Nephron progenitor cell (in vitro differentiated cells): ENCODE measurements around the gene IDUA.

Experiments
- DNase-seq: peaks from one replicate; pipeline ENCODE4 v3.0.0; 2021
- H3K27ac Mint-ChIP-seq: 2 replicates; pipeline ENCODE4 v1.8.0; 2021; ENCODE audit warnings: mild to moderate bottlenecking, moderate library complexity, mixed read lengths
- H3K27me3 Mint-ChIP-seq: 2 replicates; pipeline ENCODE4 v1.8.0; 2021; ENCODE audit warnings: mild to moderate bottlenecking, low read depth, mixed read lengths; ENCODE audit not compliant: poor library complexity
- H3K36me3 Mint-ChIP-seq: 2 replicates; pipeline ENCODE4 v1.8.0; 2021; ENCODE audit warnings: low read depth, mixed read lengths
- H3K4me1 Mint-ChIP-seq: 2 replicates; pipeline ENCODE4 v1.8.0; 2021; ENCODE audit warnings: mixed read lengths
- H3K4me3 Mint-ChIP-seq: 2 replicates; pipeline ENCODE4 v1.8.0; 2021; ENCODE audit warnings: mild to moderate bottlenecking, moderate library complexity, mixed read lengths
- H3K9me3 Mint-ChIP-seq: 2 replicates; pipeline ENCODE4 v1.8.0; 2021; ENCODE audit warnings: mild to moderate bottlenecking, moderate library complexity, mixed read lengths
- TF ChIP-seq, protein P1 (sequence below): fragments of 200-600 bp; sonication (generic); IDR thresholded peaks from 2 replicates; pipeline ENCODE4 v1.5.0; 2021; ENCODE audit warnings: antibody characterized with exemption

The IDUA gene

DNA sequence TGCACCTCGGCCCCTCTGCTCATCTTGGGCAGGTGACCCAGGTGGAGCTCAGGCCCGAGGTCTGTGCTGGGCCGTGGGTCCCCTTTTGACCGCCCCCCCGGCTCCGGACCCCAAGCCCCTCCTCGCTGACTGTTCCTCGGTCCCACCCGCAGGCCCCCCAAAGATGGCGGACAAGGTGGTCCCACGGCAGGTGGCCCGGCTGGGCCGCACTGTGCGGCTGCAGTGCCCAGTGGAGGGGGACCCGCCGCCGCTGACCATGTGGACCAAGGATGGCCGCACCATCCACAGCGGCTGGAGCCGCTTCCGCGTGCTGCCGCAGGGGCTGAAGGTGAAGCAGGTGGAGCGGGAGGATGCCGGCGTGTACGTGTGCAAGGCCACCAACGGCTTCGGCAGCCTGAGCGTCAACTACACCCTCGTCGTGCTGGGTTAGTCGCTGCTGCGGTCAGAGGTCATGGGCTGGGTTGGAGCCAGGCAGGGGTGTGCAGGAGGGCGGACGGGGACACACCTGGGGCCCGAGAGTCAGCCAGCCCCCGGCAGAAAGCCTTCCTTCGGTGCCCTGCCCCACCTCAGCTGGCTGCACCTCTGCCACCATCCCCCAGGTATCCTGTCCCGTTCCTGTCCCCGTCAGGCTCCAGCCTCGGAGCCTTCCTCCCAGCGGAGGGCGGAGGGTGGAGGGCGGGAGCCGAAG, 35.4 kb downstream of the IDUA start:
- Mint-ChIP-seq H3K27me3 (no peaks in the 10 kb centered on the region), H3K36me3 (peaks cover 14% of the 10 kb centered on the region), H3K4me1 (peaks cover 54% of the 10 kb centered on the region), H3K27ac (no peak overlapping the region), H3K4me3 (no peak overlapping the region), H3K9me3 (no peaks in the 10 kb centered on the region)
- TF ChIP-seq, protein P1, sequence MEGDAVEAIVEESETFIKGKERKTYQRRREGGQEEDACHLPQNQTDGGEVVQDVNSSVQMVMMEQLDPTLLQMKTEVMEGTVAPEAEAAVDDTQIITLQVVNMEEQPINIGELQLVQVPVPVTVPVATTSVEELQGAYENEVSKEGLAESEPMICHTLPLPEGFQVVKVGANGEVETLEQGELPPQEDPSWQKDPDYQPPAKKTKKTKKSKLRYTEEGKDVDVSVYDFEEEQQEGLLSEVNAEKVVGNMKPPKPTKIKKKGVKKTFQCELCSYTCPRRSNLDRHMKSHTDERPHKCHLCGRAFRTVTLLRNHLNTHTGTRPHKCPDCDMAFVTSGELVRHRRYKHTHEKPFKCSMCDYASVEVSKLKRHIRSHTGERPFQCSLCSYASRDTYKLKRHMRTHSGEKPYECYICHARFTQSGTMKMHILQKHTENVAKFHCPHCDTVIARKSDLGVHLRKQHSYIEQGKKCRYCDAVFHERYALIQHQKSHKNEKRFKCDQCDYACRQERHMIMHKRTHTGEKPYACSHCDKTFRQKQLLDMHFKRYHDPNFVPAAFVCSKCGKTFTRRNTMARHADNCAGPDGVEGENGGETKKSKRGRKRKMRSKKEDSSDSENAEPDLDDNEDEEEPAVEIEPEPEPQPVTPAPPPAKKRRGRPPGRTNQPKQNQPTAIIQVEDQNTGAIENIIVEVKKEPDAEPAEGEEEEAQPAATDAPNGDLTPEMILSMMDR = no peak
- no peak for DNase-seq

DNA sequence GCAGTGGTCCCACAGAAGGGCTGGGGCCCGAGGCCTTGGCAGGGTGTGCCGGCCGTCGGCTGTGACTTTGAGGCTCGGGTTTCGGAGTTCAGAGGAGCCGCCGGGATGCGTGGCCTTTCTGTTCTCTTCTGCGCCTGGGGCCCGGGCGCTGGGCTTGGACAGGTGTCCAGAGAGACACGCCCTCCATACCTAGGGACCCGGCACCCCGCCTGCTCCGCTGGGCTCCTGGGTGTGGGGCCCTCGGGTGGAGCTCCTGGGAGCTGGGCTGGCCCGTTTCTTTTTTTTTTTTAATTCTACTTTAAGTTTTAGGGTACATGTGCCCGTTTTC, 35.9 kb downstream of the IDUA start:
- Mint-ChIP-seq H3K4me1 (peaks cover 52% of the 10 kb centered on the region), H3K4me3 (no peak overlapping the region), H3K36me3 (peaks cover 14% of the 10 kb centered on the region), H3K27me3 (no peaks in the 10 kb centered on the region), H3K9me3 (no peaks in the 10 kb centered on the region), H3K27ac (no peak overlapping the region)
- TF ChIP-seq, protein P1 = no peak
- DNase-seq = peak; percentile 41

DNA sequence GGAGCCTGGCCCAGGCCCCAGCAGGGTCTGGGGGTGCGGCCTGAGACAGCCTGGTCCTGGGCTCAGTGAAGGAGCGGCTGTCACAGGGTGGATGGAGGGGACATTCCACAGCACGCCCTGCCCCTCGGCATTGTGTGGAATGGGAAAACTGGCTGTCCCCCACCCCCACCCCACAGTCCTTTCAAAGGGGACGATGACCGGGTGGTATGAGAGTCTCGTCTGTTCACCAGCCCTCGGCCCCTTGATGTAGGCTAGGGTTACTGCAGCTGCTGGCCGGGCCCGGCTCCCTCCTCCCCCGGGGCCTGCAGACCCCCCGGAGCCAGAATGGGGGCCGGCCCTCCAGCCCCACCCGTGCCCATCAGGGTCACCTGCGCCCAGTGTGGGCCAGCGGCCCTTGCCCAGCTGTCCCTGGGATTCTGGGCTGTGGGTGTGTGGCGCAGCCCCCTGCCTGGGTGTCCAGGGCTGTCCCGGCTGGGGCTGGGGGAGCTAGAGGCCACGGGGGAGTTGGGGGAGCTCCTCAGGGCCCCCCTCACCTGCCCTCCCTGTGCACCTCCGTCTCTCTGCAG, 36.3 kb downstream of the IDUA start:
- no peaks in the 10 kb centered on the region for H3K9me3 Mint-ChIP-seq
- peaks cover 14% of the 10 kb centered on the region for H3K36me3 Mint-ChIP-seq
- H3K4me1 Mint-ChIP-seq = peaks cover 52% of the 10 kb centered on the region
- TF ChIP-seq, protein P1 = no peak
- H3K27ac Mint-ChIP-seq = no peak overlapping the region
- no peak overlapping the region for H3K4me3 Mint-ChIP-seq
- no peak for DNase-seq
- H3K27me3 Mint-ChIP-seq = no peaks in the 10 kb centered on the region

DNA sequence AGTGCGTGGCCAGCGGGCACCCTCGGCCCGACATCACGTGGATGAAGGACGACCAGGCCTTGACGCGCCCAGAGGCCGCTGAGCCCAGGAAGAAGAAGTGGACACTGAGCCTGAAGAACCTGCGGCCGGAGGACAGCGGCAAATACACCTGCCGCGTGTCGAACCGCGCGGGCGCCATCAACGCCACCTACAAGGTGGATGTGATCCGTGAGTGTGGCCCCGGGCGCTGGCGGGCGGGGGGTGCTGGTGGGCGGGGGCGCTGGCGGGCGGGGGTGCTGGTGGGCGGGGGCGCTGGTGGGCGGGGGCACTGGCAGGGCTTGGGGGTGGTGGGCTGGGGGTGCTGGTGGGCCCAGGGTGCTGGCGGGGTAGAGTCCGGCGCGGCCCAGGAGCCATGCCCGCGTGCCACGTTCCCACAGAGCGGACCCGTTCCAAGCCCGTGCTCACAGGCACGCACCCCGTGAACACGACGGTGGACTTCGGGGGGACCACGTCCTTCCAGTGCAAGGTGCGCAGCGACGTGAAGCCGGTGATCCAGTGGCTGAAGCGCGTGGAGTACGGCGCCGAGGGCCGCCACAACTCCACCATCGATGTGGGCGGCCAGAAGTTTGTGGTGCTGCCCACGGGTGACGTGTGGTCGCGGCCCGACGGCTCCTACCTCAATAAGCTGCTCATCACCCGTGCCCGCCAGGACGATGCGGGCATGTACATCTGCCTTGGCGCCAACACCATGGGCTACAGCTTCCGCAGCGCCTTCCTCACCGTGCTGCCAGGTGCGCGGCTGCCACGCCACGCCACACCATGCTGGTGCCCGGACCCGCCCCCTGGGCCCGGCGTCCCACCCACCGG, 37.3 kb downstream of the IDUA start:
- DNase-seq = no peak

DNA sequence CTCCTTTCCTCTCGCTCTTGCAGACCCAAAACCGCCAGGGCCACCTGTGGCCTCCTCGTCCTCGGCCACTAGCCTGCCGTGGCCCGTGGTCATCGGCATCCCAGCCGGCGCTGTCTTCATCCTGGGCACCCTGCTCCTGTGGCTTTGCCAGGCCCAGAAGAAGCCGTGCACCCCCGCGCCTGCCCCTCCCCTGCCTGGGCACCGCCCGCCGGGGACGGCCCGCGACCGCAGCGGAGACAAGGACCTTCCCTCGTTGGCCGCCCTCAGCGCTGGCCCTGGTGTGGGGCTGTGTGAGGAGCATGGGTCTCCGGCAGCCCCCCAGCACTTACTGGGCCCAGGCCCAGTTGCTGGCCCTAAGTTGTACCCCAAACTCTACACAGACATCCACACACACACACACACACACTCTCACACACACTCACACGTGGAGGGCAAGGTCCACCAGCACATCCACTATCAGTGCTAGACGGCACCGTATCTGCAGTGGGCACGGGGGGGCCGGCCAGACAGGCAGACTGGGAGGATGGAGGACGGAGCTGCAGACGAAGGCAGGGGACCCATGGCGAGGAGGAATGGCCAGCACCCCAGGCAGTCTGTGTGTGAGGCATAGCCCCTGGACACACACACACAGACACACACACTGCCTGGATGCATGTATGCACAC, 38.2 kb downstream of the IDUA start:
- TF ChIP-seq, protein P1 = no peak
- Mint-ChIP-seq H3K4me3 (no peak overlapping the region), H3K9me3 (no peaks in the 10 kb centered on the region), H3K36me3 (peaks cover 14% of the 10 kb centered on the region), H3K27ac (no peak overlapping the region), H3K4me1 (peaks cover 39% of the 10 kb centered on the region), H3K27me3 (no peaks in the 10 kb centered on the region)
- DNase-seq = no peak

More for the DNA sequence above, 37.3 kb downstream of the IDUA start:
- H3K27me3 Mint-ChIP-seq = no peaks in the 10 kb centered on the region
- H3K4me1 Mint-ChIP-seq = peaks cover 48% of the 10 kb centered on the region
- no peak overlapping the region for H3K27ac Mint-ChIP-seq
- H3K4me3 Mint-ChIP-seq = no peak overlapping the region
- H3K9me3 Mint-ChIP-seq = no peaks in the 10 kb centered on the region
- TF ChIP-seq, protein P1 = no peak
- peaks cover 14% of the 10 kb centered on the region for H3K36me3 Mint-ChIP-seq
